Measurements from ENCODE around the gene VAV2.

- no peak for TF ChIP-seq CTCF (IDR thresholded peaks at IDR 0.05)
- no peak for TF ChIP-seq POLR2A (IDR thresholded peaks at IDR 0.05)
Observed at GRCh38 chr9:133822430-133823065, 169.6 kb downstream of the VAV2 start.

All from tibial nerve (tissue), 3 donors.